GM18517 (cell line): Measurements from ENCODE around the gene SFXN1.

ENCODE experiments used
- ATAC-seq: cut with Tn5 transposase; IDR thresholded peaks from one replicate; pipeline ENCODE4 v1.9.1; 2021; ENCODE audit warnings: mild to moderate bottlenecking, moderate library complexity; ENCODE audit not compliant: unreplicated experiment

SFXN1 gene

GRCh38 chr5:175567954-175568353 is 89.6 kb downstream of the SFXN1 start:
- ATAC-seq = no peak

- no peak for ATAC-seq
Observed at GRCh38 chr5:175569701-175570100, 91.3 kb downstream of the SFXN1 start.

- no peak for ATAC-seq
Observed at GRCh38 chr5:175572886-175573285, 94.5 kb downstream of the SFXN1 start.

GRCh38 chr5:175573493-175574269 is 95.3 kb downstream of the SFXN1 start:
- ATAC-seq = no peak

- no peak for ATAC-seq
Observed at GRCh38 chr5:175575301-175575700, 96.9 kb downstream of the SFXN1 start.

GRCh38 chr5:175576096-175576495 is 97.7 kb downstream of the SFXN1 start:
- ATAC-seq = no peak

GRCh38 chr5:175576591-175576990 is 98.2 kb downstream of the SFXN1 start:
- ATAC-seq = no peak
